Astrocyte of the spinal cord (primary cell): ENCODE measurements around the gene PRR5.

Experiments used
- DNase-seq: peaks from one replicate; pipeline ENCODE4 v3.0.0; 2011; ENCODE audit warnings: low read depth, low spot score
- H3K4me3 ChIP-seq: 2 replicates; pipeline ENCODE4 v1.5.1; 2011; ENCODE audit warnings: low read depth, mild to moderate bottlenecking, low read length, moderate library complexity
- CTCF ChIP-seq: IDR thresholded peaks from 2 replicates; pipeline ENCODE4 v1.5.1; 2012; ENCODE audit warnings: low read depth, mild to moderate bottlenecking, low read length, inconsistent platforms
- in situ Hi-C: cut with HindIII; loops from 2 replicates; pipeline ENCODE4 v1.10.0; 2017; ENCODE audit warnings: low sequenced_read_pairs

Gene PRR5

GRCh38 chr22:44706488-44706887, 4.5 kb downstream of the PRR5 start:
- no peak for DNase-seq
- no peak overlapping the region for H3K4me3 ChIP-seq
- no peak for TF ChIP-seq CTCF
- in situ Hi-C loops: no loop called here

- no peak for TF ChIP-seq CTCF
- DNase-seq: no peak
- in situ Hi-C loops: no loop called here
- no peak overlapping the region for H3K4me3 ChIP-seq
Measured at GRCh38 chr22:44707178-44707577, 5.2 kb downstream of the PRR5 start.

- no peak for DNase-seq
- in situ Hi-C loops: no loop called here
- TF ChIP-seq CTCF: no peak
- H3K4me3 ChIP-seq: no peak overlapping the region
Measured at GRCh38 chr22:44707752-44708151, 5.7 kb downstream of the PRR5 start.

- DNase-seq: no peak
- in situ Hi-C loops: no loop called here
- TF ChIP-seq CTCF: no peak
- no peak overlapping the region for H3K4me3 ChIP-seq
Measured at GRCh38 chr22:44709881-44710392, 7.9 kb downstream of the PRR5 start.

- TF ChIP-seq CTCF: no peak
- no peak overlapping the region for H3K4me3 ChIP-seq
- no peak for DNase-seq
- in situ Hi-C loops: no loop called here
Measured at GRCh38 chr22:44710474-44711240, 8.7 kb downstream of the PRR5 start.

GRCh38 chr22:44711241-44711560, 9.2 kb downstream of the PRR5 start:
- no peak for DNase-seq
- TF ChIP-seq CTCF: no peak
- in situ Hi-C loops: no loop called here
- no peak overlapping the region for H3K4me3 ChIP-seq
